ENCODE data around the gene PDGFRB.

Gene PDGFRB

GRCh38 chr5:150077060-150077459, 78.6 kb downstream of the PDGFRB start:
- POLR2A ChIA-PET, result no interaction called here
- CTCF ChIA-PET, result no interaction called here
- no peaks in the 10 kb centered on the region for H3K9me3 ChIP-seq (ENCODE audit: control insufficient read depth, insufficient read depth, low read depth, low read length)
- no peak overlapping the region for H3K4me3 ChIP-seq (ENCODE audit: low read depth, low read length)
- H3K4me1 ChIP-seq (ENCODE audit: control insufficient read depth, insufficient read depth, low read length), result no peaks in the 10 kb centered on the region
- no peaks in the 10 kb centered on the region for H3K36me3 ChIP-seq (ENCODE audit: control insufficient read depth in 2 of 2, insufficient read depth in 1 of 2, low read length in 2 of 2)
- H3K27ac ChIP-seq (ENCODE audit: extremely low read depth, low read depth, low read length), result no peak overlapping the region
- peak; percentile 68 for TF ChIP-seq ZIC2 (tag by site-specific recombination; IDR thresholded peaks at IDR 0.05)
- TF ChIP-seq PRDM6 (tag by site-specific recombination; IDR thresholded peaks at IDR 0.05), result no peak

- Histone ChIP-seq H3K36me3 (ENCODE audit: control insufficient read depth in 2 of 2, insufficient read depth in 1 of 2, low read length in 2 of 2) (no peaks in the 10 kb centered on the region), H3K4me1 (ENCODE audit: control insufficient read depth, insufficient read depth, low read length) (no peaks in the 10 kb centered on the region), H3K27ac (ENCODE audit: extremely low read depth, low read depth, low read length) (no peak overlapping the region), H3K9me3 (ENCODE audit: control insufficient read depth, insufficient read depth, low read depth, low read length) (no peaks in the 10 kb centered on the region), H3K4me3 (ENCODE audit: low read depth, low read length) (no peak overlapping the region)
- ChIA-PET POLR2A (no interaction called here), CTCF (interaction anchor here (0.6 to 0.7 kb wide), 2 partner anchors 27 to 664 kb away, joined by 3 read pairs; no protein-coding TSS in a partner anchor)
- TF ChIP-seq ZFHX2 (tag by site-specific recombination; conservative IDR thresholded peaks at IDR 0.05) (no peak), ZBTB49 (tag by site-specific recombination; IDR thresholded peaks at IDR 0.05; ENCODE audit: low read depth) (no peak), ZNF121 (tag by site-specific recombination; IDR thresholded peaks at IDR 0.05) (no peak), ZNF335 (tag by site-specific recombination; conservative IDR thresholded peaks at IDR 0.05) (no peak), ZNF302 (tag by site-specific recombination; IDR thresholded peaks at IDR 0.05; ENCODE audit: low read depth) (no peak), BCL11A (tag by site-specific recombination; IDR thresholded peaks at IDR 0.05; ENCODE audit: low read depth) (no peak), ZNF416 (tag by site-specific recombination; IDR thresholded peaks at IDR 0.05) (no peak), ZBTB11 (tag by site-specific recombination; conservative IDR thresholded peaks at IDR 0.05; ENCODE audit: low read depth) (no peak), ZFP37 (tag by site-specific recombination; IDR thresholded peaks at IDR 0.05) (no peak), ZNF707 (tag by site-specific recombination; IDR thresholded peaks at IDR 0.05) (no peak), ZNF449 (tag by site-specific recombination; IDR thresholded peaks at IDR 0.05) (no peak), PRDM10 (tag by site-specific recombination; IDR thresholded peaks at IDR 0.05) (no peak), ZSCAN16 (tag by site-specific recombination; IDR thresholded peaks at IDR 0.05) (no peak), ZBTB6 (tag by site-specific recombination; IDR thresholded peaks at IDR 0.05) (no peak), ZSCAN18 (tag by site-specific recombination; IDR thresholded peaks at IDR 0.05) (no peak), ZNF596 (tag by site-specific recombination; IDR thresholded peaks at IDR 0.05) (no peak), ZNF837 (tag by site-specific recombination; IDR thresholded peaks at IDR 0.05) (no peak)
These were observed 79.8 kb downstream of the PDGFRB start for GRCh38 chr5:150075806-150076205.

All from HEK293 (cell line).